Measurements from ENCODE around the gene DNAJB6. TPM values are rescaled to one million over a fixed set of nuclear protein-coding genes. Genes with fewer than 3 reads are reported as not detected.
A peak's percentile ranks its signal among the peaks of the same experiment; 100 is the strongest.

DNAJB6 gene
- total RNA-seq, 1 donor from 2014 or later, result 97.2 TPM

- no peak overlapping the region for H3K4me3 Mint-ChIP-seq
- no peak for DNase-seq (ENCODE audit: extremely low spot score, unreplicated experiment)
- H3K9me3 Mint-ChIP-seq, result no peaks in the 10 kb centered on the region
- peaks cover 50% of the 10 kb centered on the region for H3K36me3 Mint-ChIP-seq
- H3K27me3 Mint-ChIP-seq, result no peaks in the 10 kb centered on the region
- H3K27ac Mint-ChIP-seq, result no peak overlapping the region
- peaks cover 4% of the 10 kb centered on the region for H3K4me1 Mint-ChIP-seq (ENCODE audit: unreplicated experiment)
- TF ChIP-seq, protein P1, sequence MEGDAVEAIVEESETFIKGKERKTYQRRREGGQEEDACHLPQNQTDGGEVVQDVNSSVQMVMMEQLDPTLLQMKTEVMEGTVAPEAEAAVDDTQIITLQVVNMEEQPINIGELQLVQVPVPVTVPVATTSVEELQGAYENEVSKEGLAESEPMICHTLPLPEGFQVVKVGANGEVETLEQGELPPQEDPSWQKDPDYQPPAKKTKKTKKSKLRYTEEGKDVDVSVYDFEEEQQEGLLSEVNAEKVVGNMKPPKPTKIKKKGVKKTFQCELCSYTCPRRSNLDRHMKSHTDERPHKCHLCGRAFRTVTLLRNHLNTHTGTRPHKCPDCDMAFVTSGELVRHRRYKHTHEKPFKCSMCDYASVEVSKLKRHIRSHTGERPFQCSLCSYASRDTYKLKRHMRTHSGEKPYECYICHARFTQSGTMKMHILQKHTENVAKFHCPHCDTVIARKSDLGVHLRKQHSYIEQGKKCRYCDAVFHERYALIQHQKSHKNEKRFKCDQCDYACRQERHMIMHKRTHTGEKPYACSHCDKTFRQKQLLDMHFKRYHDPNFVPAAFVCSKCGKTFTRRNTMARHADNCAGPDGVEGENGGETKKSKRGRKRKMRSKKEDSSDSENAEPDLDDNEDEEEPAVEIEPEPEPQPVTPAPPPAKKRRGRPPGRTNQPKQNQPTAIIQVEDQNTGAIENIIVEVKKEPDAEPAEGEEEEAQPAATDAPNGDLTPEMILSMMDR (conservative IDR thresholded peaks at IDR 0.05), result no peak
Measured at GRCh38 chr7:157370742-157371141, 33.9 kb downstream of the DNAJB6 start.

GRCh38 chr7:157371296-157371695 lies 34.5 kb downstream of the DNAJB6 start:
- no peaks in the 10 kb centered on the region for H3K27me3 Mint-ChIP-seq
- TF ChIP-seq, protein P1 (conservative IDR thresholded peaks at IDR 0.05), result no peak
- H3K27ac Mint-ChIP-seq, result no peak overlapping the region
- DNase-seq (ENCODE audit: extremely low spot score, unreplicated experiment), result no peak
- peaks cover 8% of the 10 kb centered on the region for H3K4me1 Mint-ChIP-seq (ENCODE audit: unreplicated experiment)
- H3K36me3 Mint-ChIP-seq, result peaks cover 51% of the 10 kb centered on the region
- no peak overlapping the region for H3K4me3 Mint-ChIP-seq
- no peaks in the 10 kb centered on the region for H3K9me3 Mint-ChIP-seq

GRCh38 chr7:157372300-157373232 lies 35.8 kb downstream of the DNAJB6 start:
- H3K36me3 Mint-ChIP-seq, result peaks cover 50% of the 10 kb centered on the region
- no peak overlapping the region for H3K4me3 Mint-ChIP-seq
- H3K27me3 Mint-ChIP-seq, result no peaks in the 10 kb centered on the region
- DNase-seq (ENCODE audit: extremely low spot score, unreplicated experiment), result no peak
- H3K4me1 Mint-ChIP-seq (ENCODE audit: unreplicated experiment), result peaks cover 16% of the 10 kb centered on the region
- TF ChIP-seq, protein P1 (conservative IDR thresholded peaks at IDR 0.05), result no peak
- no peaks in the 10 kb centered on the region for H3K9me3 Mint-ChIP-seq
- H3K27ac Mint-ChIP-seq, result peak overlapping the region; percentile 24

DNA sequence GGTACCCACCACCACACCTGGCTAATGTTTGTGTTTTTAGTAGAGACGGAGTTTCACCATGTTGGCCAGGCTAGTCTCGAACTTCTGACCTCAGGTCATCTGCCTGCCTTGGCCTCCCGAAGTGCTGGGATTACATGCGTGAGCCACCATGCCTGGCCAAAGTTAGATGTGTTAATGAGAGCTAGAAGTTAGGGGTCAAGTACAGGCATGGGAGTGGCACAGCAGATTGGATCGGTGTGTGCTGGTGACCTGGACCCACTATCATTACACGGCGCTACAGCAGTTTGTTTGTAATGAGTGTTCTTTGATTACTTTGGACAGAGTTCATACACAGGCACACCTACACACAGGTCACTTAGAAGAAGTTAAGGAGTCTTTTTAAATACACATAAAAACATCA lies 36.7 kb downstream of the DNAJB6 start:
- no peaks in the 10 kb centered on the region for H3K27me3 Mint-ChIP-seq
- H3K36me3 Mint-ChIP-seq, result peaks cover 51% of the 10 kb centered on the region
- TF ChIP-seq, protein P1 (conservative IDR thresholded peaks at IDR 0.05), result no peak
- DNase-seq (ENCODE audit: extremely low spot score, unreplicated experiment), result no peak
- no peak overlapping the region for H3K4me3 Mint-ChIP-seq
- no peak overlapping the region for H3K27ac Mint-ChIP-seq
- no peaks in the 10 kb centered on the region for H3K9me3 Mint-ChIP-seq
- H3K4me1 Mint-ChIP-seq (ENCODE audit: unreplicated experiment), result peaks cover 16% of the 10 kb centered on the region

DNA sequence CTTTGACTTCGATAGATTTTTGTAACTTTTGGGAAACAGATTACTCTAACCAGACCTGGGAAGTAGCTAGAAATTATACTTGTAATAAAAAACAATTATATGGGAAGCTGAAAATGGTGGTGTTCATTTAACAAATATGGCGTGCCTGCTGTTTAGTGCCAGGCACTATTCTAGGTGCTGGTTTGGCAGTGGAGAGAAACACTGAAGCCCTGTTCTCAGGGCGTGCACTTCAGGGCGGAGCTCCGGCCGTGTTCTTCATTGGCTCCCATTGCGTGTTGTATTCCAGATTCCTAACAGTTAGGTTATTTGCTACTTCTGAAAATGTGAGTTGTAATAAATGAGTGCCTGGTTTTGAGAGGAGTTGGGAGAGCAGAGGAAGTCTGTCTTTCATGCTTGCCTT lies 38.6 kb downstream of the DNAJB6 start:
- Mint-ChIP-seq H3K27ac (peak overlapping the region; percentile 54), H3K9me3 (no peaks in the 10 kb centered on the region), H3K27me3 (no peaks in the 10 kb centered on the region), H3K4me1 (ENCODE audit: unreplicated experiment) (peaks cover 16% of the 10 kb centered on the region), H3K4me3 (no peak overlapping the region), H3K36me3 (peaks cover 48% of the 10 kb centered on the region)
- TF ChIP-seq, protein P1 (conservative IDR thresholded peaks at IDR 0.05), result no peak
- DNase-seq (ENCODE audit: extremely low spot score, unreplicated experiment), result no peak
